Measurements from ENCODE around the gene TNFRSF14.

The TNFRSF14 gene

GRCh38 chr1:2556277-2556677 is at the start of gene TNFRSF14:
TSS of gene TNFRSF14 (plus strand) at chr1:2556371. CDS start at chr1:2556665, 294 bp downstream.
- DNase-seq (ENCODE audit: low spot score) (peak; percentile 12), FAIRE-seq (no peak)

GRCh38 chr1:2506901-2507565 is 49.1 kb upstream of the TNFRSF14 start:
- FAIRE-seq = no peak

GRCh38 chr1:2507744-2508155 is 48.4 kb upstream of the TNFRSF14 start:
- DNase-seq (ENCODE audit: low spot score) (no peak), FAIRE-seq (no peak)

More at GRCh38 chr1:2506901-2507565, 49.1 kb upstream of the TNFRSF14 start:
- DNase-seq (ENCODE audit: low spot score) = no peak

- DNase-seq (ENCODE audit: low spot score) = no peak
- no peak for FAIRE-seq
Observed at GRCh38 chr1:2508180-2508579, 48.0 kb upstream of the TNFRSF14 start.

- no peak for FAIRE-seq
- DNase-seq (ENCODE audit: low spot score) = no peak
Observed at GRCh38 chr1:2508751-2509150, 47.4 kb upstream of the TNFRSF14 start.

GRCh38 chr1:2509589-2509988 is 46.6 kb upstream of the TNFRSF14 start:
- DNase-seq (ENCODE audit: low spot score) (no peak), FAIRE-seq (no peak)

- no peak for FAIRE-seq
Observed at GRCh38 chr1:2510366-2511155, 45.6 kb upstream of the TNFRSF14 start.

GRCh38 chr1:2512862-2513421 is 43.2 kb upstream of the TNFRSF14 start:
- no peak for DNase-seq (ENCODE audit: low spot score)
- FAIRE-seq = no peak

More at GRCh38 chr1:2510366-2511155, 45.6 kb upstream of the TNFRSF14 start:
- no peak for DNase-seq (ENCODE audit: low spot score)

GRCh38 chr1:2513939-2514652 is 42.1 kb upstream of the TNFRSF14 start:
- DNase-seq (ENCODE audit: low spot score) (no peak), FAIRE-seq (no peak)

GRCh38 chr1:2514863-2515762 is 41.1 kb upstream of the TNFRSF14 start:
- DNase-seq (ENCODE audit: low spot score) (no peak), FAIRE-seq (no peak)

GRCh38 chr1:2515763-2516080 is 40.4 kb upstream of the TNFRSF14 start:
- DNase-seq (ENCODE audit: low spot score) (no peak), FAIRE-seq (no peak)

- DNase-seq (ENCODE audit: low spot score) = no peak
- no peak for FAIRE-seq
Observed at GRCh38 chr1:2516124-2516523, 40.0 kb upstream of the TNFRSF14 start.

- DNase-seq (ENCODE audit: low spot score) = no peak
- no peak for FAIRE-seq
Observed at GRCh38 chr1:2516946-2517345, 39.2 kb upstream of the TNFRSF14 start.

GRCh38 chr1:2517966-2518365 is 38.2 kb upstream of the TNFRSF14 start:
- DNase-seq (ENCODE audit: low spot score) (no peak), FAIRE-seq (no peak)

- FAIRE-seq (no peak), DNase-seq (ENCODE audit: low spot score) (no peak)
Observed at GRCh38 chr1:2518528-2518927, 37.6 kb upstream of the TNFRSF14 start.

- DNase-seq (ENCODE audit: low spot score) (no peak), FAIRE-seq (no peak)
Observed at GRCh38 chr1:2519029-2519685, 37.0 kb upstream of the TNFRSF14 start.

- FAIRE-seq = no peak
- no peak for DNase-seq (ENCODE audit: low spot score)
Observed at GRCh38 chr1:2519729-2520128, 36.4 kb upstream of the TNFRSF14 start.

GRCh38 chr1:2520206-2520605 is 36.0 kb upstream of the TNFRSF14 start:
- FAIRE-seq = no peak

GRCh38 chr1:2520806-2521205 is 35.4 kb upstream of the TNFRSF14 start:
- FAIRE-seq (no peak), DNase-seq (ENCODE audit: low spot score) (no peak)

More at GRCh38 chr1:2520206-2520605, 36.0 kb upstream of the TNFRSF14 start:
- DNase-seq (ENCODE audit: low spot score) = no peak

GRCh38 chr1:2522230-2522629 is 33.9 kb upstream of the TNFRSF14 start:
- DNase-seq (ENCODE audit: low spot score) = no peak
- no peak for FAIRE-seq
